Colonic mucosa (tissue), 4 donors: ENCODE results near the gene SLC46A1. TPM values are rescaled to one million over a fixed set of nuclear protein-coding genes. Genes with fewer than 3 reads are reported as not detected.

Source experiments
- DNase-seq: peaks from one replicate; pipeline ENCODE4 v3.0.0-alpha.2; 2020
- H3K27ac ChIP-seq: fragments of 200-600 bp; one replicate; pipeline ENCODE4 v1.8.0; 2021
- H3K27me3 ChIP-seq: fragments of 200-600 bp; one replicate; pipeline ENCODE4 v1.8.0; 2021
- H3K36me3 ChIP-seq: fragments of 200-600 bp; one replicate; pipeline ENCODE4 v1.8.0; 2021
- H3K4me1 ChIP-seq: fragments of 200-600 bp; one replicate; pipeline ENCODE4 v1.8.0; 2021; ENCODE audit warnings: mild to moderate bottlenecking
- H3K4me3 ChIP-seq: fragments of 200-600 bp; one replicate; pipeline ENCODE4 v1.8.0; 2021
- H3K9ac ChIP-seq, 2 donors: one replicate each; pipeline ENCODE4 v1.7.0; 2013; ENCODE audit warnings: control low read depth in 2 of 2, low read depth in 2 of 2, low read length in 2 of 2
- H3K9me3 ChIP-seq: fragments of 200-600 bp; one replicate; pipeline ENCODE4 v1.8.0; 2021
- intact Hi-C: fragments of 100-400 bp; cut with DNase I; formaldehyde crosslinking; loops from one replicate; pipeline ENCODE4 v1.14.1; 2022
- microRNA-seq: library from miRNA; unstranded; fragments of <30 nt; microRNA quantifications from one replicate; pipeline ENCODE4, GENCODE V29; 2019
- total RNA-seq, 2 donors: library from RNA; stranded (reverse); fragmentation: NEBNext Ultra II Directional in 1 of 2; extraction: Animal tissue kit (Norgen Biotek cat#: 25700) in 1 of 2; gene quantifications; one replicate each; pipeline ENCODE4 v1.2.1, GENCODE V29; 2021
- TF ChIP-seq, protein P1 (sequence below): fragments of 200-600 bp; IDR thresholded peaks from one replicate; pipeline ENCODE4 v1.8.0; 2022; ENCODE audit warnings: antibody characterized with exemption, mild to moderate bottlenecking
- donor health status: healthy.
- donor health status: DM: no; HTN: no; CAD: no.
- donor health status: DM: no; HTN: no; CAD: no.

The SLC46A1 gene
- total RNA-seq, 2 donors from 2014 or later: 4.3 to 5.4 TPM

GRCh38 chr17:28346746-28347246 lies 59.2 kb downstream of the SLC46A1 start:
- Histone ChIP-seq H3K9ac (no peak overlapping the region), H3K4me1 (no peaks in the 10 kb centered on the region), H3K36me3 (peaks cover 14% of the 10 kb centered on the region), H3K4me3 (no peak overlapping the region), H3K9me3 (no peaks in the 10 kb centered on the region), H3K27me3 (no peaks in the 10 kb centered on the region), H3K27ac (no peak overlapping the region)
- intact Hi-C loops: no loop called here
- no peak for DNase-seq
- TF ChIP-seq, protein P1, sequence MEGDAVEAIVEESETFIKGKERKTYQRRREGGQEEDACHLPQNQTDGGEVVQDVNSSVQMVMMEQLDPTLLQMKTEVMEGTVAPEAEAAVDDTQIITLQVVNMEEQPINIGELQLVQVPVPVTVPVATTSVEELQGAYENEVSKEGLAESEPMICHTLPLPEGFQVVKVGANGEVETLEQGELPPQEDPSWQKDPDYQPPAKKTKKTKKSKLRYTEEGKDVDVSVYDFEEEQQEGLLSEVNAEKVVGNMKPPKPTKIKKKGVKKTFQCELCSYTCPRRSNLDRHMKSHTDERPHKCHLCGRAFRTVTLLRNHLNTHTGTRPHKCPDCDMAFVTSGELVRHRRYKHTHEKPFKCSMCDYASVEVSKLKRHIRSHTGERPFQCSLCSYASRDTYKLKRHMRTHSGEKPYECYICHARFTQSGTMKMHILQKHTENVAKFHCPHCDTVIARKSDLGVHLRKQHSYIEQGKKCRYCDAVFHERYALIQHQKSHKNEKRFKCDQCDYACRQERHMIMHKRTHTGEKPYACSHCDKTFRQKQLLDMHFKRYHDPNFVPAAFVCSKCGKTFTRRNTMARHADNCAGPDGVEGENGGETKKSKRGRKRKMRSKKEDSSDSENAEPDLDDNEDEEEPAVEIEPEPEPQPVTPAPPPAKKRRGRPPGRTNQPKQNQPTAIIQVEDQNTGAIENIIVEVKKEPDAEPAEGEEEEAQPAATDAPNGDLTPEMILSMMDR: no peak

GRCh38 chr17:28346199-28346580 lies 59.8 kb downstream of the SLC46A1 start:
- no peak overlapping the region for H3K4me3 ChIP-seq
- no peaks in the 10 kb centered on the region for H3K27me3 ChIP-seq
- peaks cover 18% of the 10 kb centered on the region for H3K36me3 ChIP-seq
- no peak overlapping the region for H3K9ac ChIP-seq
- no peaks in the 10 kb centered on the region for H3K9me3 ChIP-seq
- H3K27ac ChIP-seq: no peak overlapping the region
- intact Hi-C loops: no loop called here
- H3K4me1 ChIP-seq: no peaks in the 10 kb centered on the region
- no peak for DNase-seq
- TF ChIP-seq, protein P1: no peak

DNA sequence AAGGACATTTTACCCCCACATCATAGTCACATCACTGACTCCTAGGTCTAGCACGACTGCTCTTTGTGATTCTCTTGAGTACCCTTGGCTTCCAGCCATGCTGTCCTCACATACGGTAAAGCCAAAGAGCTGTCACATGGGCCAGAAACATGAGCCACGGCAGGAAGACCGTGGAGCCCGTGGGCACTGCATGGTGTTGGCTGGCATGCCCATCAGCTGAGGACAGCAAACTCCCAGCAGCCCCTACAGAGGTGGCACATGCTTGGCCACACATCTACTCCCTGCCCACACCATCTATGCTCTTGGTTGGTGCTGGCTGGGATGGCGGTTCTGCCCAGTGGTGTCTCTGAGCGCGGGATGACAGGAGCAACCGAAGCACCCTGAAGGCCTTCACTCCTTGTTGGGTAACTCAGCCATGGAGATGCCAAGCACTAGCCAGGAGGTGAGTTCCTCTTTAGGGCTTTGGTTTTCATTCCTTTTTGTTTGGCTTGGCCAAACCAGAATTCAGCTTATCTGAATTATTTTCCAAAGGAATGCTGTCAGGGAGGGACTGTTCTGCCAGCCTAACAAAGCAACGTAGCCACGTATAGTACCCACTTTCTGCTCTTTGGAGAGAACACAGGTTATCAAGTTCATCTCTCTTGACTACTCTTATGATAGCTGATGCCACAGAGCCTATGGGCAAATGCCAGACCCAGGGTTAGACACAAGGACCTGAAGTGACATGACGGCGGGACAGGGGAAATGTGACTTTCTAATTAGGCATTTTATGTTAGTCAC lies 60.4 kb downstream of the SLC46A1 start:
- Histone ChIP-seq H3K27me3 (no peaks in the 10 kb centered on the region), H3K9me3 (no peaks in the 10 kb centered on the region), H3K9ac (no peak overlapping the region), H3K4me1 (no peaks in the 10 kb centered on the region), H3K36me3 (peaks cover 18% of the 10 kb centered on the region), H3K27ac (no peak overlapping the region), H3K4me3 (no peak overlapping the region)
- intact Hi-C loops: no loop called here
- TF ChIP-seq, protein P1: no peak
- no peak for DNase-seq

Small RNA genes lying within 50 kb of the gene (microRNA-seq; reads per million reads assigned to microRNA genes)
- gene MIR4723: not detected

Other genes starting within 250 kb of the SLC46A1 start
- gene TMEM97, start 87.0 kb downstream of the SLC46A1 start, total RNA-seq: 10 to 100 TPM; 37.2 to 38.5 TPM
- 10 to 100 TPM; 30.9 to 31.5 TPM for gene IFT20, start 70.7 kb downstream of the SLC46A1 start, total RNA-seq
- 10 to 100 TPM; 29.6 to 39.8 TPM for gene TNFAIP1, start 70.5 kb downstream of the SLC46A1 start, total RNA-seq
- 100 to 1,000 TPM in 1 of 2 donors, 10 to 100 TPM in 1; 80.3 to 132 TPM for gene POLDIP2, start 48.7 kb downstream of the SLC46A1 start, total RNA-seq
- gene SEBOX, start 41.0 kb downstream of the SLC46A1 start, total RNA-seq: not detected
- 1 to 10 TPM in 1 of 2 donors, not detected in 1; 1.8 TPM for gene VTN, start 35.9 kb downstream of the SLC46A1 start, total RNA-seq
- 10 to 100 TPM in 1 of 2 donors, 1 to 10 TPM in 1; 7.7 to 10.8 TPM for gene SARM1, start 34.5 kb downstream of the SLC46A1 start, total RNA-seq
- 10 to 100 TPM; 24.7 to 40.5 TPM for gene SLC13A2, start 67.4 kb upstream of the SLC46A1 start, total RNA-seq
- gene FOXN1, start 100.1 kb upstream of the SLC46A1 start, total RNA-seq: under 1 TPM in 1 of 2 donors, not detected in 1; 0.32 TPM
- gene UNC119, start 146.4 kb upstream of the SLC46A1 start, total RNA-seq: 10 to 100 TPM; 31.4 to 39.8 TPM
- gene PIGS, start 165.3 kb upstream of the SLC46A1 start, total RNA-seq: 10 to 100 TPM; 71.9 to 82.7 TPM
- 100 to 1,000 TPM in 1 of 2 donors, 10 to 100 TPM in 1; 14.4 to 111 TPM for gene ALDOC, start 170.7 kb upstream of the SLC46A1 start, total RNA-seq
- gene SPAG5, start 192.8 kb upstream of the SLC46A1 start, total RNA-seq: 10 to 100 TPM; 25.6 to 81.8 TPM
- gene RSKR, start 208.0 kb upstream of the SLC46A1 start, total RNA-seq: 10 to 100 TPM in 1 of 2 donors, 1 to 10 TPM in 1; 3.2 to 16.2 TPM
- 100 to 1,000 TPM; 114 to 202 TPM for gene BLTP2, start 238.9 kb upstream of the SLC46A1 start, total RNA-seq